Adrenal gland (tissue), 5 donors: Measurements from ENCODE around the gene UCN.

ENCODE experiments used
- POLR2A ChIP-seq, 2 donors: fragments of 450-650 bp; IDR thresholded peaks; one replicate each; pipeline ENCODE4 v1.6.1; 2017; ENCODE audit warnings: antibody characterized with exemption in 2 of 2, mild to moderate bottlenecking in 2 of 2, moderate library complexity in 1 of 2
- TF ChIP-seq, protein P1 (sequence below), 6 experiments: fragments of 450-650 bp in 4 of 6; fragments of 200-600 bp in 2 of 6; sonication (generic) in 1 of 6; IDR thresholded peaks; 1 replicate in 5 of 6; 2 replicates in 1 of 6; pipeline versions ENCODE4 v1.5.1 to v1.8.0; 2016 to 2021; ENCODE audit warnings: antibody characterized with exemption in 6 of 6, mild to moderate bottlenecking in 2 of 6, moderate library complexity in 1 of 6
- donor health status: DM: no; HTN: no; CAD: no.

DNA sequence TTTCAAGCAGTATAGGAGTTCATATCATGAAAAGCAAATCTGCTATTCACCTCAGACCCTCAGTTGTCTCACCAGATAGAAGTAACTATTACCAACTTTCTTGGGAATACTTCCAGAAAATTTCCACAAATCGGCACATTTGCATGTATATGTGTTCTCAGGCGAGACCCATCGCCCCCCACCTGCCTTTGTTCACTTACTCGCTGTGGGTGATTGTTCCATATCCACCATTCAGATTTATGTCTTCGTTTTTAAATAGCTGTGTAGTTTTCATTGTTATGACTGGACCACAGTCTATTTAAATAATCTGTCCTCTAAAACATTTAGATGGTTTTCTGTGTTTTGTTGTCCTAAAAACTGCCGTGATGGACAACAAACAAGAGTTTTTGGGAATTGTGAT is 22.8 kb downstream of the UCN start:
- TF ChIP-seq, protein P1, sequence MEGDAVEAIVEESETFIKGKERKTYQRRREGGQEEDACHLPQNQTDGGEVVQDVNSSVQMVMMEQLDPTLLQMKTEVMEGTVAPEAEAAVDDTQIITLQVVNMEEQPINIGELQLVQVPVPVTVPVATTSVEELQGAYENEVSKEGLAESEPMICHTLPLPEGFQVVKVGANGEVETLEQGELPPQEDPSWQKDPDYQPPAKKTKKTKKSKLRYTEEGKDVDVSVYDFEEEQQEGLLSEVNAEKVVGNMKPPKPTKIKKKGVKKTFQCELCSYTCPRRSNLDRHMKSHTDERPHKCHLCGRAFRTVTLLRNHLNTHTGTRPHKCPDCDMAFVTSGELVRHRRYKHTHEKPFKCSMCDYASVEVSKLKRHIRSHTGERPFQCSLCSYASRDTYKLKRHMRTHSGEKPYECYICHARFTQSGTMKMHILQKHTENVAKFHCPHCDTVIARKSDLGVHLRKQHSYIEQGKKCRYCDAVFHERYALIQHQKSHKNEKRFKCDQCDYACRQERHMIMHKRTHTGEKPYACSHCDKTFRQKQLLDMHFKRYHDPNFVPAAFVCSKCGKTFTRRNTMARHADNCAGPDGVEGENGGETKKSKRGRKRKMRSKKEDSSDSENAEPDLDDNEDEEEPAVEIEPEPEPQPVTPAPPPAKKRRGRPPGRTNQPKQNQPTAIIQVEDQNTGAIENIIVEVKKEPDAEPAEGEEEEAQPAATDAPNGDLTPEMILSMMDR (IDR thresholded peaks at IDR 0.05), result no peak
- TF ChIP-seq POLR2A (IDR thresholded peaks at IDR 0.05), result no peak
